PC-9 (cell line): Measurements from ENCODE around the gene ZNF593OS. TPM values are rescaled to one million over a fixed set of nuclear protein-coding genes. Genes with fewer than 3 reads are reported as not detected.

Experiments
- BruUV-seq: library from RNA; stranded (reverse); fragments of 400-500 nt; replicated peaks from 2 replicates; lab custom pipeline; 2021; lab: Mats Ljungman, UMichigan
- CTCF ChIA-PET: fragments of 300-600 bp; sonication (Branson Sonifier 250); formaldehyde crosslinking; loops from one replicate; lab custom pipeline; 2022; ENCODE audit warnings: antibody characterized with exemption; lab: Charles Lee
- POLR2A ChIA-PET: fragments of 300-600 bp; sonication (Branson Sonifier 250); formaldehyde crosslinking; loops from one replicate; lab custom pipeline; 2022; ENCODE audit warnings: antibody characterized with exemption; ENCODE audit not compliant: unreplicated experiment; lab: Charles Lee
- DNase-seq, 2 experiments: peaks; one replicate each; pipeline versions ENCODE4 v3.0.0 to v3.0.0-alpha.2; 2015 to 2022; ENCODE audit warnings: mixed read lengths in 1 of 2
- H2AFZ ChIP-seq: fragments of 200-600 bp; sonication (generic); 2 replicates; pipeline ENCODE4 v1.8.1; 2017; ENCODE audit warnings: antibody characterized with exemption
- H3F3A ChIP-seq: fragments of 200-600 bp; sonication (generic); 2 replicates; pipeline ENCODE4 v1.8.1; 2017; ENCODE audit warnings: antibody characterized with exemption, mild to moderate bottlenecking, low read depth; ENCODE audit not compliant: insufficient read depth
- H3K27ac ChIP-seq: fragments of 200-600 bp; sonication (generic); 2 replicates; pipeline ENCODE4 v1.6.1; 2016; ENCODE audit warnings: mixed run types
- H3K27me3 ChIP-seq: fragments of 200-600 bp; sonication (generic); 2 replicates; pipeline ENCODE4 v1.6.1; 2016; ENCODE audit warnings: low read depth, mixed run types; ENCODE audit not compliant: insufficient read depth
- H3K36me3 ChIP-seq: fragments of 200-600 bp; sonication (generic); 2 replicates; pipeline ENCODE4 v1.6.1; 2016; ENCODE audit warnings: low read depth, mixed run types
- H3K4me1 ChIP-seq: fragments of 200-600 bp; sonication (generic); replicated peaks from 2 replicates; pipeline ENCODE4 v1.6.1; 2016; ENCODE audit warnings: mixed run types; ENCODE audit not compliant: insufficient read depth
- H3K4me2 ChIP-seq: fragments of 200-600 bp; sonication (generic); 2 replicates; pipeline ENCODE4 v1.6.1; 2017; ENCODE audit warnings: mixed run types
- H3K4me3 ChIP-seq: fragments of 200-600 bp; sonication (generic); 2 replicates; pipeline ENCODE4 v1.6.1; 2016; ENCODE audit warnings: mixed run types
- H3K79me2 ChIP-seq: fragments of 200-600 bp; sonication (generic); 2 replicates; pipeline ENCODE4 v1.6.1; 2017; ENCODE audit warnings: low read depth, mixed run types
- H3K9me2 ChIP-seq: fragments of 200-600 bp; sonication (generic); 2 replicates; pipeline ENCODE4 v1.8.1; 2017; ENCODE audit warnings: mild to moderate bottlenecking; ENCODE audit not compliant: insufficient read depth
- H3K9me3 ChIP-seq: fragments of 200-600 bp; sonication (generic); 2 replicates; pipeline ENCODE4 v1.8.1; 2016; ENCODE audit warnings: low read depth; ENCODE audit not compliant: insufficient read depth
- H4K20me1 ChIP-seq: fragments of 200-600 bp; sonication (generic); 2 replicates; pipeline ENCODE4 v1.8.1; 2017; ENCODE audit not compliant: insufficient read depth
- EZH2 ChIP-seq: fragments of 200-600 bp; sonication (generic); IDR thresholded peaks from 2 replicates; pipeline ENCODE4 v1.8.0; 2017; ENCODE audit warnings: antibody characterized with exemption, low read depth
- intact Hi-C: fragments of 100-400 bp; cut with micrococcal nuclease; formaldehyde crosslinking; loops from one replicate; pipeline ENCODE4 v1.10.0; 2022; ENCODE audit not compliant: unreplicated experiment
- total RNA-seq: library from RNA; stranded (reverse); gene quantifications from 2 replicates; pipeline ENCODE4 v1.2.3, GENCODE V29; 2021
- TF ChIP-seq, protein P1 (sequence below): fragments of 200-600 bp; sonication (generic); conservative IDR thresholded peaks from 2 replicates; pipeline ENCODE4 v1.6.1; 2017; ENCODE audit warnings: mixed run types, antibody characterized with exemption, mild to moderate bottlenecking, moderate library complexity

The ZNF593OS gene
- total RNA-seq, 1 experiment from 2014 or later: not detected

DNA sequence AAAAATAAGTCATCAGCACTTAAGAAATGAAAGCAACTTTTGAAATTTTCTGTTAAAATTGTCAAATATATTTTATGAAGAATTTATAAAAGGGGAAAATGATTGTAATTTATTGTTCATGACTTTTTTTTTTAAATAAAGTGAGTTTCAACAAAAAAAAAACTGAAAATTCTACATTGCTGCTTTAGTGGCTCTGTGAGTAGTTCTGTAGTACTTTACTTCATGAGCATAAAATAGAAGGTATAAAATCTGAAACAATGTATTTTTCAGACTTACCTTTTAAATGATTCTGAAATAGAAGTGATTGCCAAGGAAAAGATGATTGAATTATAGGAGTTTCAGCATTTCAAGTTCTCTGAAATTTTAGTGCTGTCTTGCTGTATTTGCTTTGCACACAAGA, 46.2 kb downstream of the ZNF593OS start:
- no peak for TF ChIP-seq EZH2
- TF ChIP-seq, protein P1, sequence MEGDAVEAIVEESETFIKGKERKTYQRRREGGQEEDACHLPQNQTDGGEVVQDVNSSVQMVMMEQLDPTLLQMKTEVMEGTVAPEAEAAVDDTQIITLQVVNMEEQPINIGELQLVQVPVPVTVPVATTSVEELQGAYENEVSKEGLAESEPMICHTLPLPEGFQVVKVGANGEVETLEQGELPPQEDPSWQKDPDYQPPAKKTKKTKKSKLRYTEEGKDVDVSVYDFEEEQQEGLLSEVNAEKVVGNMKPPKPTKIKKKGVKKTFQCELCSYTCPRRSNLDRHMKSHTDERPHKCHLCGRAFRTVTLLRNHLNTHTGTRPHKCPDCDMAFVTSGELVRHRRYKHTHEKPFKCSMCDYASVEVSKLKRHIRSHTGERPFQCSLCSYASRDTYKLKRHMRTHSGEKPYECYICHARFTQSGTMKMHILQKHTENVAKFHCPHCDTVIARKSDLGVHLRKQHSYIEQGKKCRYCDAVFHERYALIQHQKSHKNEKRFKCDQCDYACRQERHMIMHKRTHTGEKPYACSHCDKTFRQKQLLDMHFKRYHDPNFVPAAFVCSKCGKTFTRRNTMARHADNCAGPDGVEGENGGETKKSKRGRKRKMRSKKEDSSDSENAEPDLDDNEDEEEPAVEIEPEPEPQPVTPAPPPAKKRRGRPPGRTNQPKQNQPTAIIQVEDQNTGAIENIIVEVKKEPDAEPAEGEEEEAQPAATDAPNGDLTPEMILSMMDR: no peak
- Histone ChIP-seq H3K4me2 (peak overlapping the region; percentile 74), H3K27me3 (no peaks in the 10 kb centered on the region), H3K4me3 (peak overlapping the region; percentile 32; the same call in 1 of the 2 replicates), H2AFZ (no peak overlapping the region), H3K79me2 (peaks cover 25% of the 10 kb centered on the region), H3K9me3 (no peaks in the 10 kb centered on the region), H4K20me1 (no peaks in the 10 kb centered on the region), H3K4me1 (peaks cover 68% of the 10 kb centered on the region), H3F3A (peaks cover 53% of the 10 kb centered on the region), H3K36me3 (peaks cover 16% of the 10 kb centered on the region), H3K27ac (peak overlapping the region; percentile 95), H3K9me2 (no peaks in the 10 kb centered on the region)
- BruUV-seq: no TSS peak
- intact Hi-C loops: no loop called here
- ChIA-PET CTCF (interaction anchor here (1.6 kb wide), 1 partner anchor 11 kb away, joined by 4 read pairs; no protein-coding TSS in a partner anchor), POLR2A (interaction anchor here (0.7 kb wide), 1 partner anchor 177 kb away, joined by 5 read pairs; no protein-coding TSS in a partner anchor)
- DNase-seq: no peak

DNA sequence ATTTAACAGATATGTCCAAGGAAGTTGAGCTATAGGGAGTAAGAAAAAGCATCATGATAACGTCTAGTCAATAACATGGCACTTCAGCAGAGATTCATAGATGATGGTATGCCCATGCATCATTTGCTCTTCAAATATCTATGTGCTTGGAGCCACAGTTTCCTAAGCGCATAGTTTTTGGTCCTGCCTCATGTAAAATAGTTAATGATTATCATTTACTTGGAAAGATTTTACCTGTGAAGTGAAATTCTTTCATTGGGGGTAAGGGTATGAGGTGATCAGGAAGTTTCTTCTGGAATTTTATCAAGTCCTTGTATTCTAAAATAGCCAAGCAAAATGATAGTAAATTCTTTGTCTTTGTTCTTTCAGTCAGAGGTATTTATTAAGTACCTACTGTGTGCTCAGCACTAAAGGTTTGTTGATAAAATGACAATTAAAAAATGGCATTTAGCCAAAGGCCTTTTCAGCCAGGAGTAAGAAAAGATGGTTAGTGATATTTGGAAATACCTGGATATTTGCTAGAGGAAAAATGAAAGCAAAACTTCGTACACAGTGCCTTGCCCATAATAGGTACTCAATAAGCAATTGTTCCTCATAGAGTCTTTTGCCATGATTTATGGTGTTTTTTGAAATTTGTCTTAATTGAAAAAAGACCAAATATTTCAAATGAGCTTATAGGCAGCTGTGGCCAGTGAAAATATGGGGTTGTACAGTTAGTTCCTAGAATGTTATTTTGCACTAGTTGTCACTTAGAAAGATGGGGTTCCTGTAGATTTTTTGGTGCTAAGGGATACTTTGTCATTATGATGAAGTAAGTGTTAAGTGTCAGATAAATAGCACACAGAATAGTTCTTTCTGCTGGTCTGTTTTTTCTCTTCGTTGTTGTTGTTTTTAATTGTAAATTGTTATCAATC, 47.0 kb downstream of the ZNF593OS start:
- no peak overlapping the region for H2AFZ ChIP-seq
- CTCF ChIA-PET: interaction anchor here (0.6 kb wide), 1 partner anchor 772 kb away, joined by 4 read pairs; no protein-coding TSS in a partner anchor
- peak overlapping the region; percentile 74 for H3K4me2 ChIP-seq
- H3K4me1 ChIP-seq: peaks cover 68% of the 10 kb centered on the region
- no peaks in the 10 kb centered on the region for H3K9me3 ChIP-seq
- peaks cover 53% of the 10 kb centered on the region for H3F3A ChIP-seq
- H3K9me2 ChIP-seq: no peaks in the 10 kb centered on the region
- H3K36me3 ChIP-seq: peaks cover 16% of the 10 kb centered on the region
- peaks cover 25% of the 10 kb centered on the region for H3K79me2 ChIP-seq
- TF ChIP-seq, protein P1: no peak
- TF ChIP-seq EZH2: no peak
- H3K27me3 ChIP-seq: no peaks in the 10 kb centered on the region
- H3K4me3 ChIP-seq: no peak overlapping the region
- no peaks in the 10 kb centered on the region for H4K20me1 ChIP-seq
- peak overlapping the region; percentile 95 for H3K27ac ChIP-seq
- BruUV-seq: no TSS peak
- intact Hi-C loops: no loop called here
- POLR2A ChIA-PET: no interaction called here
- no peak for DNase-seq
